ENCODE measurements around the gene SIX3. TPM values are rescaled to one million over a fixed set of nuclear protein-coding genes. Genes with fewer than 3 reads are reported as not detected.

The SIX3 gene
- total RNA-seq, 1 donor = not detected

DNA sequence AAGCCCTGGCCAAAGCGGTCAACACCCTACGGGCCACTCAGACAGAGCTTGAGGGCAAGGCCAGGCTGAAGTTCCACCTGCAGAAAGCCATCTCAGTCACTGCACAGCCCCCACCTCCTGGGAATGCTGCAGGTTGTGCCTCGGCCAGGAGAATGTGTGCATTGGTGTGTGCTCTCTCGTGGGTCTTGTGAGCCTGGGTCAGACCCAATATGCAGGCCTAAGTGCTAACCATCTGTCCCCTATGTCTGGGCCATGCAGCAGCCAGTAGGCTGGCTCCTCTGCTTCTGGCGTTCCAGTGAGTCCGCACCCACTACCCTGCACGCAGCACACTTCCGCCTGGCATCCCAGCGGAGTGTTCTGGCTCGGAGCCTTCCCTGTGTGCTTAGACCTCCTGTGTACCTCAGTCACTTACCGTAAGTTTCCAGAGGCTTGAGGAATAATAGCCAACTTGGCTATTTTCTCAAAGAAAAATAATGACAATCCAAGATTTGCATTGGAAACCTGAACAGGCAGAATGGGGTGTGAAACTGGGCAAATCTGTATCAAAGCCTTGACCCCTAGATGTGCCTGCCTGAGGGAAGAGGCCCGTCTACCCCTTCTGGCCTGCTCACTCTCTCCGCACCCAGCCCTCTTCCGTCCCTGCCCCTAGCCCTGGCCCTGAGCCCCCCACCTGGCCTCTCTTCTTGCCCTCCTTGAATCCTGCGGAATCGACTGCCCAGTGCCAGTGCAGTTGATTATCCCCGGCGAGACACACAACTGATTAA lies 7.2 kb downstream of the SIX3 start:
- no peaks in the 10 kb centered on the region for H3K36me3 ChIP-seq (ENCODE audit: insufficient read depth, low read length)
- no peak overlapping the region for H3K4me2 ChIP-seq (ENCODE audit: insufficient read depth, low read length)
- TF ChIP-seq, protein P1, sequence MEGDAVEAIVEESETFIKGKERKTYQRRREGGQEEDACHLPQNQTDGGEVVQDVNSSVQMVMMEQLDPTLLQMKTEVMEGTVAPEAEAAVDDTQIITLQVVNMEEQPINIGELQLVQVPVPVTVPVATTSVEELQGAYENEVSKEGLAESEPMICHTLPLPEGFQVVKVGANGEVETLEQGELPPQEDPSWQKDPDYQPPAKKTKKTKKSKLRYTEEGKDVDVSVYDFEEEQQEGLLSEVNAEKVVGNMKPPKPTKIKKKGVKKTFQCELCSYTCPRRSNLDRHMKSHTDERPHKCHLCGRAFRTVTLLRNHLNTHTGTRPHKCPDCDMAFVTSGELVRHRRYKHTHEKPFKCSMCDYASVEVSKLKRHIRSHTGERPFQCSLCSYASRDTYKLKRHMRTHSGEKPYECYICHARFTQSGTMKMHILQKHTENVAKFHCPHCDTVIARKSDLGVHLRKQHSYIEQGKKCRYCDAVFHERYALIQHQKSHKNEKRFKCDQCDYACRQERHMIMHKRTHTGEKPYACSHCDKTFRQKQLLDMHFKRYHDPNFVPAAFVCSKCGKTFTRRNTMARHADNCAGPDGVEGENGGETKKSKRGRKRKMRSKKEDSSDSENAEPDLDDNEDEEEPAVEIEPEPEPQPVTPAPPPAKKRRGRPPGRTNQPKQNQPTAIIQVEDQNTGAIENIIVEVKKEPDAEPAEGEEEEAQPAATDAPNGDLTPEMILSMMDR (IDR thresholded peaks at IDR 0.05; ENCODE audit: extremely low read depth, low read depth, low read length) = no peak
- peak; percentile 64 for DNase-seq (ENCODE audit: insufficient read length, low spot score, missing footprints)
- no peaks in the 10 kb centered on the region for H4K20me1 ChIP-seq (ENCODE audit: insufficient read depth, low read length)
- H3K79me2 ChIP-seq (ENCODE audit: insufficient read depth, low read length) = no peaks in the 10 kb centered on the region
- H3K27me3 ChIP-seq (ENCODE audit: insufficient read depth, low read length) = peaks cover 80% of the 10 kb centered on the region
- no peak overlapping the region for H3K4me3 ChIP-seq (ENCODE audit: insufficient read depth, low read length)
- H3K9me3 ChIP-seq (ENCODE audit: low read depth, low read length) = no peaks in the 10 kb centered on the region
- no peaks in the 10 kb centered on the region for H3K4me1 ChIP-seq (ENCODE audit: insufficient read depth, low read length)
- no peak overlapping the region for H2AFZ ChIP-seq (ENCODE audit: low read length)
- no peak overlapping the region for H3K27ac ChIP-seq (ENCODE audit: low read depth, low read length)

DNA sequence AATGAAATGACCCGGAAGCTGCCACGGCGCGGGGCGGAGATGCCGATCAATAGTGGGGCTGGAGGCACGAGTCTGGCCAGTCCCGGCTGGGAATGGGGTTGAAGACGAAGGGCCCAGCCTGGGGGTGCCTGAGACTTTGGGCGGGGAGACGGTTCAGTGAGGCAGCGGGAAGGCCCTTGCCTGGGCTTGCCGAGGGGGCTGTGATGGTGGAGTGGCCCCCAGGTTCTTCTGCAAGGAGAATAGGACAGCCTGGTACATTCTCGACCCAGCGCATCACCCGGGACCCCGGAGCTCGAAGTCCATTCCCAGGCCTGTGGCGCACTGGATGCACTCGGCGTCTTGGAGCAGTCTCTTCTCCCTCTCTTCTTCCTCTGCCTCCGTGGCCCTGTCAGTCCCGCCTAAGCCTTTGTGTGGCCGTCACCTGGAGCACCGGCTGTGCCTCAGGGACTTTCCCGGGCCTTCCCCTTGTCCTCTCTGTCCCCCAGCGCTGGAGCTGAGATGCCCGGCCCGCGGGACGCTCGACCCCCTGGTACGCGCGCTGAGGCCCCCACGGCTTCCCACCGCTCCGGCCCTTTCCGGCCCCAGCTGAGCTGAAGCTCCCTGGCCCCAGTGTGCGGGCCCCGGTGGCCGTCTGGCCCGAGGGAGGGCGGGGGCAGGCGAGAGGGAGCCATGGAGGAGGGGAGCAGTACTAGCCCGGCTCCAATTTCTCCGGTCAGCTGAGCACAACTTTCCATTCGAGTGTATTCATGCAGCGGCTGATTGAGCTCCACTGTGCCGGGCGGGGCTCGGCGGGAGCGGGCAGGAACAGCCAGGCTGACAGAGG lies 8.0 kb downstream of the SIX3 start:
- no peaks in the 10 kb centered on the region for H3K79me2 ChIP-seq (ENCODE audit: insufficient read depth, low read length)

GRCh38 chr2:44950646-44951045 lies 9.1 kb downstream of the SIX3 start:
- no peaks in the 10 kb centered on the region for H4K20me1 ChIP-seq (ENCODE audit: insufficient read depth, low read length)
- no peaks in the 10 kb centered on the region for H3K79me2 ChIP-seq (ENCODE audit: insufficient read depth, low read length)
- H3K4me1 ChIP-seq (ENCODE audit: insufficient read depth, low read length) = peaks cover 7% of the 10 kb centered on the region
- H3K9me3 ChIP-seq (ENCODE audit: low read depth, low read length) = no peaks in the 10 kb centered on the region
- no peak for DNase-seq (ENCODE audit: insufficient read length, low spot score, missing footprints)
- H2AFZ ChIP-seq (ENCODE audit: low read length) = no peak overlapping the region
- H3K4me3 ChIP-seq (ENCODE audit: insufficient read depth, low read length) = no peak overlapping the region
- H3K27me3 ChIP-seq (ENCODE audit: insufficient read depth, low read length) = peaks cover 79% of the 10 kb centered on the region
- H3K36me3 ChIP-seq (ENCODE audit: insufficient read depth, low read length) = no peaks in the 10 kb centered on the region
- TF ChIP-seq, protein P1 (IDR thresholded peaks at IDR 0.05; ENCODE audit: extremely low read depth, low read depth, low read length) = no peak
- H3K27ac ChIP-seq (ENCODE audit: low read depth, low read length) = no peak overlapping the region
- no peak overlapping the region for H3K4me2 ChIP-seq (ENCODE audit: insufficient read depth, low read length)

More for the DNA sequence above, 8.0 kb downstream of the SIX3 start:
- Histone ChIP-seq H3K4me1 (ENCODE audit: insufficient read depth, low read length) (no peaks in the 10 kb centered on the region), H3K9me3 (ENCODE audit: low read depth, low read length) (no peaks in the 10 kb centered on the region), H3K27ac (ENCODE audit: low read depth, low read length) (no peak overlapping the region), H4K20me1 (ENCODE audit: insufficient read depth, low read length) (no peaks in the 10 kb centered on the region), H3K36me3 (ENCODE audit: insufficient read depth, low read length) (no peaks in the 10 kb centered on the region), H3K4me3 (ENCODE audit: insufficient read depth, low read length) (peak overlapping the region; percentile 43), H3K4me2 (ENCODE audit: insufficient read depth, low read length) (no peak overlapping the region), H3K27me3 (ENCODE audit: insufficient read depth, low read length) (peaks cover 80% of the 10 kb centered on the region), H2AFZ (ENCODE audit: low read length) (no peak overlapping the region)
- TF ChIP-seq, protein P1 (IDR thresholded peaks at IDR 0.05; ENCODE audit: extremely low read depth, low read depth, low read length) = no peak
- DNase-seq (ENCODE audit: insufficient read length, low spot score, missing footprints) = peak; percentile 95

DNA sequence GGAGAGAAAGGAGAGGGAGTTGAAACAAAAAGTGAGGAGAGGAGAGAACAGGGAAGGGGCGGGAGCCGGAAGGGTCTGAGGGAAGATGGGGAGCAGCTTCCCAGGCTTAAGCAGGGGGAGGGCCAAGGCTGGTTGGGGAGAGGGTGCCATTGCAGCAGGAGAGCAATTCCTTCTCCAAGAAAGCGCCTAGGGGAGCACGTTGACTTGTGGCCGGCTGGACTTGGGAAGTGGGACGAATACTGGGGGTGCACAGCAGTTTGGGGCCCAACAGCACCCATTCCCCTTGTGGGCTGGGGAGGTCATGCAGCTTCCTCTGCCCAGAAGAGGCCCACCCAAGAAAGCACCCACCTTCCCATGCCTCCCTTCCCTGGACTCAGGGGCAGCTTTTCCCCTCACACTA lies 9.6 kb downstream of the SIX3 start:
- no peaks in the 10 kb centered on the region for H3K9me3 ChIP-seq (ENCODE audit: low read depth, low read length)
- peaks cover 11% of the 10 kb centered on the region for H3K4me1 ChIP-seq (ENCODE audit: insufficient read depth, low read length)
- H3K36me3 ChIP-seq (ENCODE audit: insufficient read depth, low read length) = no peaks in the 10 kb centered on the region
- H3K4me2 ChIP-seq (ENCODE audit: insufficient read depth, low read length) = no peak overlapping the region
- peaks cover 78% of the 10 kb centered on the region for H3K27me3 ChIP-seq (ENCODE audit: insufficient read depth, low read length)
- H4K20me1 ChIP-seq (ENCODE audit: insufficient read depth, low read length) = no peaks in the 10 kb centered on the region
- TF ChIP-seq, protein P1 (IDR thresholded peaks at IDR 0.05; ENCODE audit: extremely low read depth, low read depth, low read length) = no peak
- H3K27ac ChIP-seq (ENCODE audit: low read depth, low read length) = no peak overlapping the region
- H2AFZ ChIP-seq (ENCODE audit: low read length) = no peak overlapping the region
- H3K79me2 ChIP-seq (ENCODE audit: insufficient read depth, low read length) = no peaks in the 10 kb centered on the region
- DNase-seq (ENCODE audit: insufficient read length, low spot score, missing footprints) = peak; percentile 30
- H3K4me3 ChIP-seq (ENCODE audit: insufficient read depth, low read length) = no peak overlapping the region
